ENCODE results near the gene MYMK.

Gene MYMK

GRCh38 chr9:133493845-133494540 lies 30.8 kb downstream of the MYMK start:
- no peak for DNase-seq (ENCODE audit: low read depth)
- H3K4me3 ChIP-seq (ENCODE audit: low read depth, low read length), result no peak overlapping the region
- TF ChIP-seq CTCF (conservative IDR thresholded peaks at IDR 0.05; ENCODE audit: low read depth, low read length), result no peak

- no peak overlapping the region for H3K4me3 ChIP-seq (ENCODE audit: low read depth, low read length)
- TF ChIP-seq CTCF (conservative IDR thresholded peaks at IDR 0.05; ENCODE audit: low read depth, low read length), result no peak
- DNase-seq (ENCODE audit: low read depth), result no peak
Observed at GRCh38 chr9:133493428-133493827, 31.3 kb downstream of the MYMK start.

- H3K4me3 ChIP-seq (ENCODE audit: low read depth, low read length), result no peak overlapping the region
- no peak for TF ChIP-seq CTCF (conservative IDR thresholded peaks at IDR 0.05; ENCODE audit: low read depth, low read length)
- no peak for DNase-seq (ENCODE audit: low read depth)
Observed at GRCh38 chr9:133492061-133493021, 32.4 kb downstream of the MYMK start.

- DNase-seq (ENCODE audit: low read depth), result no peak
- TF ChIP-seq CTCF (conservative IDR thresholded peaks at IDR 0.05; ENCODE audit: low read depth, low read length), result no peak
- no peak overlapping the region for H3K4me3 ChIP-seq (ENCODE audit: low read depth, low read length)
Observed at GRCh38 chr9:133491656-133491925, 33.2 kb downstream of the MYMK start.

GRCh38 chr9:133490865-133491655 lies 33.7 kb downstream of the MYMK start:
- no peak overlapping the region for H3K4me3 ChIP-seq (ENCODE audit: low read depth, low read length)
- no peak for TF ChIP-seq CTCF (conservative IDR thresholded peaks at IDR 0.05; ENCODE audit: low read depth, low read length)
- DNase-seq (ENCODE audit: low read depth), result no peak

GRCh38 chr9:133490201-133490681 lies 34.5 kb downstream of the MYMK start:
- H3K4me3 ChIP-seq (ENCODE audit: low read depth, low read length), result no peak overlapping the region
- no peak for TF ChIP-seq CTCF (conservative IDR thresholded peaks at IDR 0.05; ENCODE audit: low read depth, low read length)

More at GRCh38 chr9:133490201-133490681, 34.5 kb downstream of the MYMK start:
- no peak for DNase-seq (ENCODE audit: low read depth)

All from choroid plexus epithelial cell (primary cell).